GM20000 (cell line): ENCODE measurements around the gene IRF3.

Experiments used
- DNase-seq: peaks from one replicate; pipeline ENCODE4 v3.0.0; 2012; ENCODE audit warnings: low spot score
- TF ChIP-seq, protein P1 (sequence below): IDR thresholded peaks from 2 replicates; pipeline ENCODE4 v1.5.1; 2012; ENCODE audit warnings: mild to moderate bottlenecking, control low read depth; ENCODE audit errors: extremely low read depth, missing control alignments

The IRF3 gene

DNA sequence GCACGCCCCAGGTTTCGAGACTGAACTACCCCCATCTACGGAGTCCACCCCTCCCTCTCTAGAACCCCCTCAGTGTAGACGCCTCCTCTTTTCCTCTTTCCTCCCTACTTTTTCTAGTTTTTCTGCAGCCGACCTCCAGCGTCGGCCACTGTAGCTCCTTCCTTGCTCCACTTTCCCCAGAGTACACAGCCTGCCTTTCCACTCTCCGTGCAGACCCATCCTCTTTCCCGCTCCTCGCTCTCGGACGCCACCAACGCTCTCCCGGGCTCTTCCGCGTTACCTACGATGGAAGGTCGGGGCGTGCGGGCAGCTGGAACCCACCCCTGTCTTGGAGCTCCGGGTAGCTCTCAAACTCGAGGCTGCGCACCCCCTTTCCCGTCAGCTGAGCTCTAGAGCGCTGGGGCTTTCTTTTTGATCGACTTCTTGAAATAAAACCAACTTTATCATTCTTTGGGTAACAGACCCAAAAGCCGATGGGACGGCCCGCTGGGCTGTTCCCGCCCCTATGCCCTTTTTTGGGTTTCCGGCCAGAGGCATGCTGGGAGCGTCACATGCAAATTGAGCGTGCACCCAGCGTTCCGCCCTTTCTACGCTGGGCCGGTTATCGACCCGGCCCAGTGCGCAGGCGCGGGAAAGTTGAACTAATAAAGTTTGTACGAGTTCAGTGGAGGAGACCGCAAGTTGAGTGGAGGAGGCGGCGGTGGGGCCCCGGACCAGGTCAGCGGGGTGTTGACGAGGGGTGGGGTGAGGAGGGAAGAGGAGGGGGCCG is at the start of gene IRF3, which contains the start of gene BCL2L12:
Gene IRF3, minus strand, starts transcription at position 507 of the 769 bp plus-strand sequence. CDS start 1,019 bp downstream, outside the sequence.
Gene BCL2L12, plus strand, starts transcription at position 583 of the 769 bp plus-strand sequence. CDS start 760 bp downstream, outside the sequence.
- TF ChIP-seq, protein P1, sequence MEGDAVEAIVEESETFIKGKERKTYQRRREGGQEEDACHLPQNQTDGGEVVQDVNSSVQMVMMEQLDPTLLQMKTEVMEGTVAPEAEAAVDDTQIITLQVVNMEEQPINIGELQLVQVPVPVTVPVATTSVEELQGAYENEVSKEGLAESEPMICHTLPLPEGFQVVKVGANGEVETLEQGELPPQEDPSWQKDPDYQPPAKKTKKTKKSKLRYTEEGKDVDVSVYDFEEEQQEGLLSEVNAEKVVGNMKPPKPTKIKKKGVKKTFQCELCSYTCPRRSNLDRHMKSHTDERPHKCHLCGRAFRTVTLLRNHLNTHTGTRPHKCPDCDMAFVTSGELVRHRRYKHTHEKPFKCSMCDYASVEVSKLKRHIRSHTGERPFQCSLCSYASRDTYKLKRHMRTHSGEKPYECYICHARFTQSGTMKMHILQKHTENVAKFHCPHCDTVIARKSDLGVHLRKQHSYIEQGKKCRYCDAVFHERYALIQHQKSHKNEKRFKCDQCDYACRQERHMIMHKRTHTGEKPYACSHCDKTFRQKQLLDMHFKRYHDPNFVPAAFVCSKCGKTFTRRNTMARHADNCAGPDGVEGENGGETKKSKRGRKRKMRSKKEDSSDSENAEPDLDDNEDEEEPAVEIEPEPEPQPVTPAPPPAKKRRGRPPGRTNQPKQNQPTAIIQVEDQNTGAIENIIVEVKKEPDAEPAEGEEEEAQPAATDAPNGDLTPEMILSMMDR = no peak
- peak; percentile 99 for DNase-seq

- TF ChIP-seq, protein P1 = no peak
Observed at GRCh38 chr19:49713236-49713845, 47.7 kb upstream of the IRF3 start.

DNA sequence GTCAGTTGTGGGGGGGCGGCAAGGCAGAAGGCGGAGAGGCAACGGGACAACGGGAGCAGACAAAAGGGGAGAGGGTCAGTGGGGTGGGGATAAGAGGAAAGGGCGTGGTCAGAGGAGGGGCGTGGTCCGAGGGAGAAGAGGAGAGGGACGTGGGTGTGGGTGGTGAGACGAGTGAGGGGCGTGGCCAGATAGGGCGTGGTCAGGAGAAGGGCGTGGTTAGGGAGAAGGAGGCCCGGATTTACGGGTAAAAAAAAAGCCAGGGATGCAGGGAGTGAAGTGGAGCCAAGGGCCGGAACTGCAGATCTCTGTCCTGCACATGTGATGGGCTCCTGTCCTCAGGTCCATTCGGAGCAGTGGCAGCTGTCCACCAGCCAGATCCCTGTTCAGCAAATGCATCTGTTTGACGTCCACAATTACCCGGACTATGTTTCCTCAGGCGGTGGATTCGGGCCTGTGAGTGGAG is 46.8 kb upstream of the IRF3 start:
- DNase-seq = no peak

More at GRCh38 chr19:49713236-49713845, 47.7 kb upstream of the IRF3 start:
- DNase-seq = no peak

DNA sequence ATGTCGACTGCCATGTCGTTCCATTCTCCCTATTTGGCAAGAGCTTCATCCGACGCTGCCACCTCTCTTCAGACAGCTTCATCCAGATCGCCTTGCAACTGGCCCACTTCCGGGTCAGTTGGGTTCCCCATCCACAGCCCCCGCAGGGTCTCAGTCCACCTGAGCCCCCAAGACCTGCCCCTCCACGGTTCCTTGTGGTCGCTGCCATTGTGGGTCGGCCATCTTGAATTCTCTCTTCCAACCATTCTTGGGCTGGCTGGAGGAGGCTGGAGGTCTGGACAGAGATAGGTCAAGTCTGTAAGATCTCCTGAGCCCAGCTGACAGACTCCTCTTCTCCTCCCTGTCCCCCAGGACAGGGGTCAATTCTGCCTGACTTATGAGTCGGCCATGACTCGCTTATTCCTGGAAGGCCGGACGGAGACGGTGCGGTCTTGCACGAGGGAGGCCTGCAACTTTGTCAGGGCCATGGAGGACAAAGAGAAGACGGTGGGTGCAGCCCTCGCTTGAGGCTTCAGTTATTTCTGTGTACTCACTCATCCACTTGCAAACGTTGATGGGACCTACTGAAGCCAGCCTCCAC is 44.8 kb upstream of the IRF3 start:
- no peak for DNase-seq
- TF ChIP-seq, protein P1 = no peak

More for the DNA sequence above, 46.8 kb upstream of the IRF3 start:
- TF ChIP-seq, protein P1 = no peak

DNA sequence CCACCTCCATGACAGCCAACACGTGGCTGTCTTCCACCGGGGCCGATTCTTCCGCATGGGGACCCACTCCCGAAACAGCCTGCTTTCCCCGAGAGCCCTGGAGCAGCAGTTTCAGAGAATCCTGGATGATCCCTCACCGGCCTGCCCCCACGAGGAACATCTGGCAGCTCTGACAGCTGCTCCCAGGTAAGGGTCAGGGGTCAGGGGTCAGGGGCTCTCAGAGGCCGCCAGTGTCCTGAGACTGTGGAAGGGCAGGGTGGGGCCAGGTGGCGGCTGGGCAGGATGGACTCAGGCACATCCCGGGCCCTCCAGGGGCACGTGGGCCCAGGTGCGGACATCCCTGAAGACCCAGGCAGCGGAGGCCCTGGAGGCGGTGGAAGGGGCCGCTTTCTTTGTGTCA is 40.3 kb upstream of the IRF3 start:
- no peak for DNase-seq
- TF ChIP-seq, protein P1 = no peak

DNA sequence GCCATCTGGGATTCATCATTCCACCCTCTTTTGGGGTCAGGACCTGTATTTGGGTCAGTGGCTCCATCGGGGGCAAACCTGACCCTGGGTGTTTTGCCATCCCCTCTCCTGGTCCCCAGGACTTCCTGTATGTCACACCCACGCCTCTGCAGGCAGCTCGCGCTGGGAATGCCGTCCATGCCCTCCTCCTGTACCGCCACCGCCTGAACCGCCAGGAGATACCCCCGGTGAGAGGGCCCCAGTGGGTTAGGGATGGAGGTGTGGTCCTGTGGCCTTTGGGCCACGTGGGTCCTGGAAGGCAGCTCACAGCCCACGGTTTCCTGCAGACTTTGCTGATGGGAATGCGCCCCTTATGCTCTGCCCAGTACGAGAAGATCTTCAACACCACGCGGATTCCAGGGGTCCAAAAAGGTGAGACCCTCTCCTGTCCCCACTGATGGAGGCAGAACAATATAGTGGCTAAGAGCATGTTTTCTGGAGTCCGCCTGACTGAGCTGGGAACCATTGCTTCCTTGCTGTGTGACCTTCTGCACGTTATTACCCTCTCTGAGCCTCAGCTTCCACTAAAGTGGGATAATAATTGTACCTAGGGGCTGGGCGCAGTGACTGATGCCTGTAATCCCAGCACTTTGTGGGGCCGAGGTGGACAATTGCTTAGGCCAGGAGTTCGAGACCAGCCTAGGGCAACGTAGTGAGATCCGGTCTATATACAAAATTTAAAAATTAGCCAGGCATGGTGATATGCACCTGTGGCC is 39.4 kb upstream of the IRF3 start:
- TF ChIP-seq, protein P1 = no peak

More for the DNA sequence above, 39.4 kb upstream of the IRF3 start:
- no peak for DNase-seq
